ENCODE measurements around the gene TMEM198.

- TF ChIP-seq CTCF (conservative IDR thresholded peaks at IDR 0.05 in 1 of 2, IDR thresholded peaks at IDR 0.05 in 1 of 2; ENCODE audit: extremely low read depth in 1 of 2, insufficient read depth in 1 of 2, low read depth in 1 of 2, low read length in 2 of 2) (no peak), EZH2 (IDR thresholded peaks at IDR 0.05; ENCODE audit: borderline replicate concordance, low read length) (no peak)
These were observed 35.4 kb upstream of the TMEM198 start for GRCh38 chr2:219508444-219508734.
